ENCODE measurements around the gene ARHGEF28.

DNA sequence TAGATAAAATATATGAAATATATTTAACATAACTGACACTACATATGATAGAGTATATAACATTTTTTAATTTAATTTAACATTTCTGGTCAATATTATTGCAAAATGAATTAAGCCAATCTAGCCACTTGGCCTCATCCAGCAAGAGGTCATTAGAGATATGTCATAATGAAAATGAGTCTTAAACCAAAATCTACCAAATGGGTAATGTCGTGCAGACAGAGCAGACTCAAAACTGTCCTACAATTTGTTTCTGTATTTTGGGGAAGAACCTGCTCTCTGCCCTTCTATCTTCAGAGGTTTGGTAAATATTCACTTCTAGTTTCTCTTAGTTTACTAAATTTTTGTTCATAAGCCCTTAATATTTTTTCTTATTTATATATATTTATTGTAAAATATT, 61.4 kb downstream of the ARHGEF28 start:
- TF ChIP-seq, protein P1, sequence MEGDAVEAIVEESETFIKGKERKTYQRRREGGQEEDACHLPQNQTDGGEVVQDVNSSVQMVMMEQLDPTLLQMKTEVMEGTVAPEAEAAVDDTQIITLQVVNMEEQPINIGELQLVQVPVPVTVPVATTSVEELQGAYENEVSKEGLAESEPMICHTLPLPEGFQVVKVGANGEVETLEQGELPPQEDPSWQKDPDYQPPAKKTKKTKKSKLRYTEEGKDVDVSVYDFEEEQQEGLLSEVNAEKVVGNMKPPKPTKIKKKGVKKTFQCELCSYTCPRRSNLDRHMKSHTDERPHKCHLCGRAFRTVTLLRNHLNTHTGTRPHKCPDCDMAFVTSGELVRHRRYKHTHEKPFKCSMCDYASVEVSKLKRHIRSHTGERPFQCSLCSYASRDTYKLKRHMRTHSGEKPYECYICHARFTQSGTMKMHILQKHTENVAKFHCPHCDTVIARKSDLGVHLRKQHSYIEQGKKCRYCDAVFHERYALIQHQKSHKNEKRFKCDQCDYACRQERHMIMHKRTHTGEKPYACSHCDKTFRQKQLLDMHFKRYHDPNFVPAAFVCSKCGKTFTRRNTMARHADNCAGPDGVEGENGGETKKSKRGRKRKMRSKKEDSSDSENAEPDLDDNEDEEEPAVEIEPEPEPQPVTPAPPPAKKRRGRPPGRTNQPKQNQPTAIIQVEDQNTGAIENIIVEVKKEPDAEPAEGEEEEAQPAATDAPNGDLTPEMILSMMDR (IDR thresholded peaks at IDR 0.05; ENCODE audit: low read depth, low read length), result no peak
- TF ChIP-seq POLR2A (IDR thresholded peaks at IDR 0.05; ENCODE audit: extremely low read depth, insufficient read length), result no peak

All from NB4 (cell line).